Raji (cell line): ENCODE measurements around the gene BTN3A1.
A peak's percentile ranks its signal among the peaks of the same experiment; 100 is the strongest.

Experiments used
- POLR2A ChIP-seq: IDR thresholded peaks from 2 replicates; pipeline ENCODE4 v1.6.1; 2011; ENCODE audit warnings: low read depth, low read length, control low read depth; ENCODE audit not compliant: insufficient read depth

BTN3A1 gene

DNA sequence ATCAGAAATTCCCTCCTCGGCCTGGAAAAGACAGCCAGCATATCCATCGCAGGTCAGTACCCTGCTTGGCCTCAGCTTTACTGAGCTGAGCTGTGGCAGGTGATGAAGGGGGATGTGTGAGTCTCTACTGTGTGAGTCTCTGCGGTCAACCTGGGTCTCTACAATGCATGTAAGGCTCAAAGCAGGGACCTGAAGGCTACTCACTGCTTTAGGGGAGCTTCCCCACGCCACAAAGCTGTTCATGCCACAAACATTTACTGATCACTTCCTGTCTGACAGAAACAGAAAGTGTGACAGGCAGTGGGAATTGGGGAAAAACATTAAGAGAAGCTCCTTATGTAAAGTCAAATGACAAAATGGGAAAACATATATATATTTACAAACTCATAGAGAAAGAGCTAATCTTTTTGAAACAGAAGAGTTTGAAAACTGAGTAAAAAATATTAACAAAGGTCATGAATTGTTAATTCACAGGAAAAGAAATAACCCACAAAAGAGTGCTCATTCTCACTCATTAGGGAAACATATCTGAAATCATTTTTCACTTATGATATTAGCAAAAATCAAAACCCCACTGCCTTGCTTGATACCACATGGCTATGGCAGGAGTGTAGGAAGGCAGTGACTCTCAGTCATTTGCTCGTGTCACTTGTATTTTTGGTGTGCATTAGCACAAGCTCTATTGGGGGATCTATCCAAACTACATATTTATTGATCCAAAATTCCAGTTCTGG lies 44.0 kb downstream of the BTN3A1 start:
- no peak for TF ChIP-seq POLR2A

DNA sequence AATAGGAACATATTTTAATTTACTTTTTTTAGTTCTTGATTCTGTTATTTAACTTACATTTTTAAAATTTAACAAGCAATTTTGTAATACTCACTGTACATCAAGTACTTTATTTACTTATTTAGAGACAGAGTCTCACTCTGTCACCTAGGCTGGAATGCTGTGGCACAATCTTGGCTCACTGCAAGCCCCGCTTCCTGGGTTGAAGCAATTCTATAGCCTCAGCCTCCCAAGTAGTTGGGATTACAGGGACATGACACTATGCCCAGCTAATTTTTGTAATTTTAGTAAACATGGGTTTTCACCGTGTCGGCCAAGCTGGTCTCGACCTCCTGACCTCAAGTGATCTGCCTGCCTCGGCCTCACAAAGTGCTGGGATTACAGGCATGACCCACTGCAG lies 45.2 kb downstream of the BTN3A1 start:
- TF ChIP-seq POLR2A: no peak

DNA sequence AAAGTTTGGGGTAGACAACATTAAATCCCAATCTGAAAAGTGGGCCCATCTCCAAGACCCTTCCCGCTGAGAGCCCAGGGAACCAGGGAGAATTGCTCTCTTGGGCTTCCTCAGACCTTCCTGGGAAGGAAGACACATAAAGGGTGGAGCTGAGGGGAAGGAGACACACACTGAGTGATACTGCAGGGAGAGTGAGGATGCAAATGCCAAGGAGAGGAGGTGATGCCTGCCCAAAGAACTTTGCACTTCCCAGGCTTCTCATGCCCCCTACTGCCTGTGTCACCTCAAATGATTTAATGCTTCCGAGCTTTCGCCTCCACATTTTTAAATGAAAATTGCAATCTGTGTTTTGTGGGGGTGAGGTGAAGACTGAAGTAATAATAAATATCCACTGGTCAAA lies 48.2 kb downstream of the BTN3A1 start:
- TF ChIP-seq POLR2A: no peak

DNA sequence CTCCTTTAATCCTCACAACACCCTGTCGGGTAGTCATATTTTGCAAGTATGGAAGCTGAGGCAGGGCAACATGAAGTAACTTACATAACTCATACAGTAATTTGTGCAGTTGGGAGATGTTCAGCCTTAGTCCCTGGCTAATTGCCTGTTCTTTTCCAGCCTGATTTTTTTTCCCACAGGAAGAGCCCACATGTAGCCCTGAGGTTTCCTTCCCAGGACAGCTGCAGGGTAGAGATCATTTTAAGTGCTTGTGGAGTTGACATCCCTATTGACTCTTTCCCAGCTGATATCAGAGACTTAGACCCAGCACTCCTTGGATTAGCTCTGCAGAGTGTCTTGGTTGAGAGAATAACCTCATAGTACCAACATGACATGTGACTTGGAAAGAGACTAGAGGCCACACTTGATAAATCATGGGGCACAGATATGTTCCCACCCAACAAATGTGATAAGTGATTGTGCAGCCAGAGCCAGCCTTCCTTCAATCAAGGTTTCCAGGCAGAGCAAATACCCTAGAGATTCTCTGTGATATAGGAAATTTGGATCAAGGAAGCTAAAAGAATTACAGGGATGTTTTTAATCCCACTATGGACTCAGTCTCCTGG lies 50.7 kb downstream of the BTN3A1 start:
- no peak for TF ChIP-seq POLR2A

DNA sequence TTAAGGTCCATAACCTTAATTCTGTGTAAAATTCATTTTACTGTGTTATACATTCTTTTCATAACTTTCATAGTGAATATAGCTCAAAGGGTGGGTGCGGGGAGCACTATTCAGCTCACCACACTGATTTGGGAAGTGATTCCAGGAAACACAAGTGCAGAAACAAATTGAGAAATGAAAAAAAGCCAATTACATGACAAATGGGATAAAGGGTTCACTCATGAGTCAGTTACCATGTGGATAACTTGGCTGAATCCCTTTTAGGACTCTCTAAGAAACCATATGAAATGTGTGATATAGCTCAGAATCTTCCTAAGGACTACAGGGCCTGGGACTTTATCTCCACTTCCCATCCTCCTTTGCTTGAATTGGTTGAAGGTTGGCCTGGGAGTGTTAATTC lies 52.6 kb downstream of the BTN3A1 start:
- TF ChIP-seq POLR2A: no peak

DNA sequence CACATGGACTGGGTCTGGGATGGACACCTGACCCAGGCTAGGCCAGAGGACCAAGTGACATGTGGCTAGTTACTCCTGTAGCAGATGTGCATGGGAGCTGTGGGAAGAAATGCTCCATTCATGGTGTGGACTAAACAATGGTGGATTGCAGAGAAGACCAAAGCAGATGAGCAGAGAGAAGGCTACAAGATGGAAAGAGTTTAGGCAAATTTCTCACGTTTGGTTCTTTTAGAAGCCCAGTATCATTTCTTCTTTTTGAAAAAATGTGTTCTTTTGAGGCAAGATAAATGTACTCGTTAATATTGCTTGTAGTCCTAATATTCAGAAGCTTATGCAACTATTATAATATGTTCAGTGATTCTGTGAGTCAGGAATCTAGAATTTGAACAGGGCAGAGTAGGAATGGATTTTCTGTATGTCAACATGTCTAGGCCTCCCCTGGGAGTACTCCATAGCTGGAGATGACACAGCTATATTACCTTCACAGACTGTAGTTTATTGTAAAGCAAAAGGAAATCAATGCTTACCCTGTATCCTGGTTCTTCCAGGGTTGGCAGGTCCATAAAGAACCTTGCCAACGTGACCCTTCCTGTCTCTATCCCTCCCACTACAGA lies 53.4 kb downstream of the BTN3A1 start:
- no peak for TF ChIP-seq POLR2A

DNA sequence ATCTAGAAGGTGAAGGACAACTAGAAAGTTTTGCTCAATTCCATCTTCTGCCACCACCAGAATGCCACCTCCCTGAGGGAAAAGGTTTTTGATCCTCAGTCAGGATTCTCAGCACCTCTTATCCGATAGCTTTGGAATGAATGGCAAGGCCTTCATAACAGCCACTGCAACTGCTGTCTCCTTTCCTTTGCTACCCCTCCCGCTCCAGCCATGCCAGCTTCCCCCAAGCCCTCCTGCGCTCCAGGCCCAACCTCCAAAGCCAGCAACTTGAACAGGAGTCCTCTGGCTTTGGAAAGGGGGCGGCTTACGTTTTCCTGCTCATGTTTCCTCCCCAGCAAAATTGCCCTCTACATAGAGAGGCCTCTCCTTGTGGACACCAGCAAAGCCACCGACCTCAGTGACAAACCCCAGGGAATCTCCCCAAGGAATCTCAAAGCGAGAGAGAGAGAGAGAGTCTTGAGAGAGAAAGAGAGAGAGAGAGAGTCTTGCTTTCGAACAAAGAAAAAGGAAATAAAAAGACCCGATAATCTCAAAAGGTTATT lies 55.3 kb downstream of the BTN3A1 start:
- no peak for TF ChIP-seq POLR2A

DNA sequence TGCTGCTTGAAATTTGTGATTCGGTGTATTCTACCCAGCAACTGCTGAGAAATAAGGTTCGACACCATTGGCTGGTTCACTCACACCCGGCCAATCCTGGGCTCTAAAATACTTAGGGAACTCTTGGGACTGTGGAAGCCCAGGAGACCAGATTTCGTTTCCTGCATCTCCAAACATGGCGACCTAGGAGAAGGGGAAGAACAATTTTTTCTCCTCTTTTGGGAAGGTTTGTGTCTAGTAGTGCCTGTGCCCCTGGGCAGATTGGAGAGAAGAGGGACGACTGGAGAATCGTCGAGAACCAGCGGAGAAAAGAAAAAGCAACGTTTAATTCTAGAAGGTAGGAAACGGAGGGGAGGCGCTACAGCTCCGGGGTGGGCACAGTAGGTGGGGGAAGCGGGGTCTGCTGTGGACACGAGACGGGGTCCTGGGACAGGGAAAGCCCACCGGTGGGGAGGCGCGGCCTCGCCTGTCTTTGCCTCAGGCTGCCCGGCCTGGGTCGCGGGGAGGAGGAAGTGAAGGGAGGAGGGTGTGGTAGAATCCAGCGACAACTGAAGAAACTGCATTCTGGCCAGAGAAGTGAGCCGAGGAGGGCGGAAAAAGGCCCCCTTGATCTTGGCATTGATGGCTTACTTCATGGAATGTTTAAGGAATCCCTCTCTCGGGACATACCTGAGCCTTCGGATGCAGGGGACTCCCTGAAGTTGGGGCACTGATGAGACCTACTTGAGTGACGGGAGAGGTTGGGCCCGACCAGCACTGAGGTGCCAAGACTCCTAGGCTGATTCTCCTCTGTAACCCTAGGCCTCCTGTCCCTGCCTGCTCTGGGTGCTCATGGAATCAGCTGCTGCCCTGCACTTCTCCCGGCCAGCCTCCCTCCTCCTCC lies 56.0 kb downstream of the BTN3A1 start, which contains the start of gene BTN2A1:
Gene BTN2A1, plus strand, starts transcription at position 150 of the 883 bp plus-strand sequence. Its CDS starts 682 bp downstream, at position 832.
- peak; percentile 40; the same call in 1 of the 2 replicates for TF ChIP-seq POLR2A

DNA sequence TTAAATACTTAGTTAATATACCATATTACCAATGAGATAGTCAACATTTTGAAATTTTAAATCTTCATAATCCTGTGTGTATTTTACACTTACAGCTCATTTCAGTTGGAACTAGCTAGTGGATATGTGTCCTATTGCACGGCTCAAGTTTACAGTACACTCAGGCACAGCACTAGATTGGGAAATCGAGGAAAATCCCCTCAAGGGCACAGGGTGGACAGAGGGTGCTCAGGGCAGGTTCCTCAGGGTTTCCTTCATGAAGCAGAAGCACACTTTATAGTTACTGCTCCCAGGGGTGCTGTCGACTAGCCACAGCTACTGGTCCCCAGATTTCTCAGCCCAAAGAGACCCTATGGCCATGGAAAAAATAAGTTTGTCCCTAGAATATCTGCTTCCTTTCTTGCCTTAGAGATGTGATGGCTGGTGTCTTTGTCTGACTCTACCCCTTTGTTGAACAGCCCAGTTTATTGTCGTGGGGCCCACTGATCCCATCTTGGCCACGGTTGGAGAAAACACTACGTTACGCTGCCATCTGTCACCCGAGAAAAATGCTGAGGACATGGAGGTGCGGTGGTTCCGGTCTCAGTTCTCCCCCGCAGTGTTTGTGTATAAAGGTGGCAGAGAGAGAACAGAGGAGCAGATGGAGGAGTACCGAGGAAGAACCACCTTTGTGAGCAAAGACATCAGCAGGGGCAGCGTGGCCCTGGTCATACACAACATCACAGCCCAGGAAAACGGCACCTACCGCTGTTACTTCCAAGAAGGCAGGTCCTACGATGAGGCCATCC lies 57.1 kb downstream of the BTN3A1 start:
- no peak for TF ChIP-seq POLR2A

DNA sequence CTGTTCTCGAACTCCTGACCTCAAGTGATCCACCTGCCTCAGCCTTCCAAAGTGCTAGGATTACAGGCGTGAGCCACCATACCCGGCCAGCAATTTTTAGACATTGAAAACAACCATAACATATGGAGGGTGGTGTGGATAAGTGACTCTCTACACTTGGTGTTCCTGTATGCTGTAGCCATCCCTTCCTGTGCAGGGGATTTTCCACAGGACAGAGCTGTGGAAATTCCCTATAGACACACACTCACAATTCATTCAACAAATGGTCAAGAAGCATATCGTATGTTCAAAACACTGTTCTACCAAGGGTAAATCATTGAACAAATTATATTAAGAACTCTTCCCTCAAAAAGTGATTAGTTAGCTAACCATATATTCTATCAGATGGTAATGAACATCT lies 61.9 kb downstream of the BTN3A1 start:
- no peak for TF ChIP-seq POLR2A

DNA sequence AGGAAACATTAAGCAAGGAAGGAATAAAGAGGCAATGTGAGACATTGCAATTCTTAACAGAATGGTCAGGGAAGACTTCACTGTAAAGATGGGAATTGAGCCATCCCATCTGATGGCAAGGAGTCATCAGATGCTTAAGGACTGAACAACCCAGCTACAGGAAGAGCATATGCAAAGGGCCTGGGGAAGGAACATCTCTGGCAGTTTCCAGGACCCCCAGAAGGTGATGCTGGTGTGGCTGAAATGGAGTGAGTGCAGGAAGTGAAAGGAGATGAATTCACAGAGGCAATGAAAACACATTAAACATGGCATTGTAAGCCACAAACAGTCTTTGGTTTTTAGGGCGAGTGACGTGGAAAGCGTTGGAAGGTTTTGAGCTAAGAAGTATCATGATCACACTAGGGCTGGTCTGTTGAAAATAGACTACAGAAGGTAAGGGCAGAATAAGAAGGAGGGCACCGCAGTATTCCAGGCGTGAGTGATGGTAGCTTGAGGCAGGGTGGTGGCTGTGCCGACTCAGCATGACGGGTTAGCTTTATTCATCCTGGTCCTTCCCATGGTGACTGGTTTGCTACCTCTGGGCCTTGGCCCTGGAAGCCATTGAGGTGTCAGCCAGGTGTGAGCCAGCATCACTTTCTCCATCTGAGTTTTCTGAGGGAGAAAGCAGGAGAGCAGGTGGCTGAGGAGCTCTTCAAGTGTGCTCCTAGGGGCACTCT lies 62.5 kb downstream of the BTN3A1 start:
- no peak for TF ChIP-seq POLR2A
